SK-N-SH (cell line): ENCODE results near the gene KRTAP5-3. TPM values are rescaled to one million over a fixed set of nuclear protein-coding genes. Genes with fewer than 3 reads are reported as not detected.

Source experiments
- CTCF ChIA-PET: fragments of 300-600, 350-600 bp; formaldehyde crosslinking; extraction: SDS; loops from one replicate; lab custom pipeline; 2021; lab: Yijun Ruan, JAX
- POLR2A ChIA-PET: fragments of 350-600 bp; sonication (Branson Sonifier 250); formaldehyde crosslinking; extraction: SDS; loops from one replicate; lab custom pipeline; 2020; ENCODE audit warnings: antibody characterized with exemption, inconsistent platforms; lab: Yijun Ruan, JAX
- DNase-seq: peaks from one replicate; pipeline ENCODE4 v3.0.0; 2012
- H2AFZ ChIP-seq: fragments of 200-600 bp; sonication (generic); 2 replicates; pipeline ENCODE4 v1.8.1; 2016; ENCODE audit warnings: antibody characterized with exemption, mild to moderate bottlenecking, low read depth
- H3F3A ChIP-seq: fragments of 200-600 bp; sonication (generic); replicated peaks from 2 replicates; pipeline ENCODE3; 2016; ENCODE audit warnings: antibody characterized with exemption, mild to moderate bottlenecking; ENCODE audit not compliant: insufficient read depth
- H3K27ac ChIP-seq, 2 experiments: fragments of 200-500 bp in 1 of 2; fragments of 200-600 bp in 1 of 2; sonication (Bioruptor generic) in 1 of 2; sonication (generic), shearing (Covaris generic) in 1 of 2; 2 replicates each; pipeline versions ENCODE4 v1.5.1 to v1.6.1; 2014 to 2016; ENCODE audit warnings: low read depth in 2 of 2, inconsistent platforms in 1 of 2, low read length in 1 of 2, mild to moderate bottlenecking in 1 of 2, mixed read lengths in 1 of 2
- H3K27me3 ChIP-seq: fragments of 200-600 bp; sonication (generic), shearing (Covaris generic); 2 replicates; pipeline ENCODE4 v1.6.1; 2016; ENCODE audit warnings: mixed run types; ENCODE audit not compliant: insufficient read depth
- H3K36me3 ChIP-seq, 2 experiments: fragments of 200-500 bp in 1 of 2; fragments of 200-600 bp in 1 of 2; sonication (Bioruptor generic) in 1 of 2; sonication (generic) in 1 of 2; replicated peaks in 1 of 2; 2 replicates each; pipeline versions ENCODE3 to v1.5.1; 2014 to 2016; ENCODE audit warnings: low read length in 1 of 2, mild to moderate bottlenecking in 1 of 2; ENCODE audit not compliant: insufficient read depth in 2 of 2, control insufficient read depth in 1 of 2
- H3K4me1 ChIP-seq, 2 experiments: fragments of 200-500 bp in 1 of 2; fragments of 200-600 bp in 1 of 2; sonication (Bioruptor generic) in 1 of 2; sonication (generic), shearing (Covaris generic) in 1 of 2; 2 replicates each; pipeline versions ENCODE4 v1.5.1 to v1.6.1; 2014 to 2016; ENCODE audit warnings: low read depth in 1 of 2, low read length in 1 of 2, mixed run types in 1 of 2; ENCODE audit not compliant: insufficient read depth in 2 of 2, control insufficient read depth in 1 of 2
- H3K4me2 ChIP-seq: fragments of 200-600 bp; sonication (generic), shearing (Covaris generic); 2 replicates; pipeline ENCODE4 v1.6.1; 2017; ENCODE audit warnings: mixed run types
- H3K4me3 ChIP-seq, 2 experiments: fragments of 200-500 bp in 1 of 2; fragments of 200-600 bp in 1 of 2; sonication (Bioruptor generic) in 1 of 2; sonication (generic), shearing (Covaris generic) in 1 of 2; 2 replicates each; pipeline versions ENCODE4 v1.5.1 to v1.8.1; 2014 to 2016; ENCODE audit warnings: low read depth in 2 of 2, inconsistent platforms in 1 of 2, low read length in 1 of 2, mild to moderate bottlenecking in 1 of 2, mixed read lengths in 1 of 2, moderate library complexity in 1 of 2
- H3K79me2 ChIP-seq: fragments of 200-600 bp; sonication (generic); 2 replicates; pipeline ENCODE4 v1.8.1; 2017; ENCODE audit warnings: mild to moderate bottlenecking; ENCODE audit not compliant: insufficient read depth
- H3K9ac ChIP-seq: fragments of 200-600 bp; sonication (generic); 2 replicates; pipeline ENCODE4 v1.6.1; 2017; ENCODE audit warnings: mixed run types
- H3K9me2 ChIP-seq: fragments of 200-600 bp; sonication (generic); 2 replicates; pipeline ENCODE4 v1.6.1; 2017; ENCODE audit warnings: mixed run types
- H3K9me3 ChIP-seq: fragments of 200-600 bp; sonication (generic); 2 replicates; pipeline ENCODE4 v1.6.1; 2017; ENCODE audit warnings: mixed run types, mild to moderate bottlenecking, moderate library complexity
- H4K20me1 ChIP-seq: fragments of 200-600 bp; sonication (generic); 2 replicates; pipeline ENCODE4 v1.6.1; 2017; ENCODE audit warnings: mild to moderate bottlenecking, mixed run types; ENCODE audit not compliant: insufficient read depth
- CHD2 ChIP-seq: fragments of 150-350 bp; IDR thresholded peaks from 2 replicates; pipeline ENCODE4 v1.6.1; 2018; ENCODE audit warnings: low read length; ENCODE audit not compliant: partially characterized antibody
- EZH2phosphoT487 ChIP-seq: fragments of 200-600 bp; sonication (generic); IDR thresholded peaks from 2 replicates; pipeline ENCODE4 v1.6.1; 2017; ENCODE audit warnings: low read depth, mixed run types, mild to moderate bottlenecking, antibody characterized with exemption, moderate library complexity, borderline replicate concordance
- FOXM1 ChIP-seq: IDR thresholded peaks from 2 replicates; pipeline ENCODE4 v1.4.0; 2012; ENCODE audit warnings: low read depth, mild to moderate bottlenecking
- GABPA ChIP-seq: IDR thresholded peaks from 2 replicates; pipeline ENCODE4 v1.4.0; 2012; ENCODE audit warnings: low read depth, mild to moderate bottlenecking
- GATA2 ChIP-seq: sonication (generic); formaldehyde crosslinking; IDR thresholded peaks from 2 replicates; pipeline ENCODE4 v1.5.0; 2020; ENCODE audit warnings: mild to moderate bottlenecking, missing genetic modification reagents
- MEF2A ChIP-seq: IDR thresholded peaks from 2 replicates; pipeline ENCODE4 v1.4.0; 2012; ENCODE audit warnings: low read depth, borderline replicate concordance
- NFIC ChIP-seq: IDR thresholded peaks from 2 replicates; pipeline ENCODE4 v1.4.0; 2012; ENCODE audit warnings: borderline replicate concordance
- RAD21 ChIP-seq: IDR thresholded peaks from 2 replicates; pipeline ENCODE4 v1.6.1; 2012; ENCODE audit warnings: mild to moderate bottlenecking, low read length
- RCOR1 ChIP-seq: fragments of 150-350 bp; IDR thresholded peaks from 2 replicates; pipeline ENCODE4 v1.6.1; 2017; ENCODE audit warnings: antibody characterized with exemption, low read length
- REST ChIP-seq: IDR thresholded peaks from 2 replicates; pipeline ENCODE4 v1.6.1; 2012; ENCODE audit warnings: mild to moderate bottlenecking, low read depth, low read length, moderate library complexity
- RXRA ChIP-seq: IDR thresholded peaks from 2 replicates; pipeline ENCODE4 v1.4.0; 2012; ENCODE audit warnings: low read depth, mild to moderate bottlenecking, borderline replicate concordance
- SIN3A ChIP-seq: IDR thresholded peaks from 2 replicates; pipeline ENCODE4 v1.6.1; 2012; ENCODE audit warnings: low read depth, mild to moderate bottlenecking, low read length, moderate library complexity, borderline replicate concordance
- TEAD4 ChIP-seq: IDR thresholded peaks from 2 replicates; pipeline ENCODE4 v1.4.0; 2012; ENCODE audit warnings: mild to moderate bottlenecking, borderline replicate concordance; ENCODE audit not compliant: insufficient read depth
- USF2 ChIP-seq: fragments of 150-350 bp; IDR thresholded peaks from 2 replicates; pipeline ENCODE4 v1.6.1; 2017; ENCODE audit warnings: antibody characterized with exemption, low read length, low read depth, borderline replicate concordance
- WGBS: methylation state at CpG from one replicate; pipeline ENCODE4 v1.1.6; 2017; ENCODE audit warnings: low lambda C conversion rate; 5-methylcytosine and 5-hydroxymethylcytosine counted together
- polyA plus RNA-seq, 3 experiments: library from polyadenylated mRNA; depleted of rRNA; stranded (reverse); fragments of >200 nt; gene quantifications; 2 replicates each; pipeline ENCODE4 v1.2.3, GENCODE V29; 2012
- TF ChIP-seq, protein P1 (sequence below): fragments of 200-600 bp; sonication (generic); IDR thresholded peaks from 2 replicates; pipeline ENCODE4 v1.6.1; 2017; ENCODE audit warnings: antibody characterized with exemption, mild to moderate bottlenecking, moderate library complexity

Gene KRTAP5-3
- polyA plus RNA-seq, 1 of the 3 experiments (the other 2 are of a cell fraction), result not detected

DNA sequence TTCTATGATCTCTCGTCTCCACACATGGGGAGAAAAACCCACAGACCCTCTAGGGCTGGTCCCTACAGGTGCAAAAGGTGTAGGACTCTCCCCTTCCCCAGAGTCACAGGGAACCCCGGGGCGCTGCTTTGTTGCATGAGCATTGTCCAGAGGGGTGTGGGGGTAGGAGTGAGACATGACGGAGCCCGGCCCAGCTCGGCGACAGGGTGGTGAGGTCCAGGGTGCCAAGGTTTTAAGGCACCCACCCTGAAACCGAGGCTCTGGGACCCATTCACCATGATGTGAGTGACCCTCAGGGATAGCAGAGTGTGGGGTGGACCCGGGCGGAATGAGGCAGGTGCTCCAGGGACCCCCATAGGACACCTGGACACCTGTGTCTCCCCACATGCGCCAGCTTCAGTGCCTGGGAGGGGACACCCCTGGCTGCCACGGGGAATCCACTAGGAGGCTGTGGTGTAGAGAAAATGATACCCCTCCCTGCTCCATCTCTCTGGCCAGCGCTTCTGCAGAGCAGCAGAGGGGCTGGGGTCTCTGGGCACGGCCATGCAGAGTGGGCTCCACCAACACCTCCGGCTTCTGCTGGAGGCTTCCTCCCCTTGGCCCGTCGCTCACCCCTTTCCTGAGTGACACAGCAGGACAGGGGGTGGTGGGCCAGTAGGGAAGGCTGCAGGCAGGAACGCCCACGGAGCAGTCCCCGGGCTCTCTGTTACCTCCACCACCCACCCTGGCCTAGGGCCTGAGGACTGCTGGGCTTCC, 36.5 kb upstream of the KRTAP5-3 start:
- DNase-seq, result no peak
- Histone ChIP-seq H3K4me1 (peaks cover 0 to 12% of the 10 kb centered on the region in 2 experiments; a peak in 1 of 4 replicates), H3K4me3 (no peak overlapping the region), H2AFZ (no peak overlapping the region), H3K79me2 (no peaks in the 10 kb centered on the region), H3K9me3 (no peaks in the 10 kb centered on the region), H3K27ac (no peak overlapping the region), H4K20me1 (no peaks in the 10 kb centered on the region), H3F3A (no peaks in the 10 kb centered on the region), H3K36me3 (no peaks in the 10 kb centered on the region), H3K9me2 (no peaks in the 10 kb centered on the region), H3K27me3 (no peaks in the 10 kb centered on the region), H3K9ac (no peak overlapping the region), H3K4me2 (no peak overlapping the region)
- ChIA-PET CTCF (interaction anchor here (0.6 to 9.8 kb wide), 5 partner anchors 10 to 505 kb away, joined by 3 to 143 read pairs (median 15); partner anchors contain the start of gene KRTAP5-5), POLR2A (no interaction called here)
- TF ChIP-seq RAD21, result no peak
- no peak for TF ChIP-seq SIN3A
- no peak for TF ChIP-seq REST
- no peak for TF ChIP-seq GABPA
- TF ChIP-seq FOXM1, result no peak
- 48% methylated on average over 9 of the region's 20 CpGs for WGBS

DNA sequence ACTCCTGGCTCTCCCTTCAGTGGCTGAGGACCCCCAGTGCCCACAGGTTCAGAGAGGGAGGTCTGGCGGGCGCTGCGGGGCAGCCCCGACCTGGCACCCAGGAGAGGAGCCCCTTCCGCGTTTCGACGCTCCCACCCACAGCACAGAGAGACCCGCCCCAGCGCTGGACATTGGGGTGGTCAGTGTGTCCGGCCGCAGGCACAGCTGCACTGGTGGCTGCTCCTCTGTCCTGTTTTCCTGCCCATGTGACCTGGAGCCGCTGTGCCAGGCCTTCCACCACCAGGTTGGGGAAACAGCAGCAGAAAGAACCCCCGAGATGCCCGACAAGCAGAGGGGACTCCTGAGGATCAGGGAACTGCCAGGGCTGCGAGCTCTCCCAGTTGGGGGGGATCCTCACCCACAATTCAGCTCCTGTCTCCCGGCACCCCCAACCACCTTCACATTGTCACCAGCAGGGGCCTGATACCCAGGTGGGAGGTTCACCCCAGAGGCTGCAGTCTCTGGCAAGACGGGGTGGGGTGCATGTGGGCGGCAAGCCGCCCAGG, 35.0 kb upstream of the KRTAP5-3 start:
- H3K27me3 ChIP-seq, result no peaks in the 10 kb centered on the region
- no peak overlapping the region for H3K4me3 ChIP-seq
- no peaks in the 10 kb centered on the region for H3K79me2 ChIP-seq
- H4K20me1 ChIP-seq, result no peaks in the 10 kb centered on the region
- no peaks in the 10 kb centered on the region for H3K9me3 ChIP-seq
- POLR2A ChIA-PET, result no interaction called here
- no peak overlapping the region for H3K4me2 ChIP-seq
- no peak overlapping the region for H3K9ac ChIP-seq
- DNase-seq, result no peak
- no peaks in the 10 kb centered on the region for H3F3A ChIP-seq
- H3K9me2 ChIP-seq, result no peaks in the 10 kb centered on the region
- CTCF ChIA-PET, result interaction anchor here (0.8 to 9.8 kb wide), 6 partner anchors 11 to 506 kb away, joined by 3 to 143 read pairs (median 10); no protein-coding TSS in a partner anchor
- no peak overlapping the region for H2AFZ ChIP-seq
- H3K27ac ChIP-seq, result no peak overlapping the region
- H3K36me3 ChIP-seq, result no peaks in the 10 kb centered on the region
- H3K4me1 ChIP-seq, result peaks cover 0 to 23% of the 10 kb centered on the region in 2 experiments; a peak in 1 of 4 replicates
- WGBS, result 83% methylated on average over 14 of the region's 20 CpGs
- TF ChIP-seq MEF2A (no peak), RCOR1 (no peak), TEAD4 (no peak), RAD21 (no peak), USF2 (no peak), NFIC (no peak), RXRA (no peak), REST (no peak), GATA2 (no peak), CHD2 (no peak), EZH2phosphoT487 (no peak)
- TF ChIP-seq, protein P1, sequence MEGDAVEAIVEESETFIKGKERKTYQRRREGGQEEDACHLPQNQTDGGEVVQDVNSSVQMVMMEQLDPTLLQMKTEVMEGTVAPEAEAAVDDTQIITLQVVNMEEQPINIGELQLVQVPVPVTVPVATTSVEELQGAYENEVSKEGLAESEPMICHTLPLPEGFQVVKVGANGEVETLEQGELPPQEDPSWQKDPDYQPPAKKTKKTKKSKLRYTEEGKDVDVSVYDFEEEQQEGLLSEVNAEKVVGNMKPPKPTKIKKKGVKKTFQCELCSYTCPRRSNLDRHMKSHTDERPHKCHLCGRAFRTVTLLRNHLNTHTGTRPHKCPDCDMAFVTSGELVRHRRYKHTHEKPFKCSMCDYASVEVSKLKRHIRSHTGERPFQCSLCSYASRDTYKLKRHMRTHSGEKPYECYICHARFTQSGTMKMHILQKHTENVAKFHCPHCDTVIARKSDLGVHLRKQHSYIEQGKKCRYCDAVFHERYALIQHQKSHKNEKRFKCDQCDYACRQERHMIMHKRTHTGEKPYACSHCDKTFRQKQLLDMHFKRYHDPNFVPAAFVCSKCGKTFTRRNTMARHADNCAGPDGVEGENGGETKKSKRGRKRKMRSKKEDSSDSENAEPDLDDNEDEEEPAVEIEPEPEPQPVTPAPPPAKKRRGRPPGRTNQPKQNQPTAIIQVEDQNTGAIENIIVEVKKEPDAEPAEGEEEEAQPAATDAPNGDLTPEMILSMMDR, result no peak
